GM12878 (cell line): ENCODE measurements around the gene ARHGEF33. TPM values are rescaled to one million over a fixed set of nuclear protein-coding genes. Genes with fewer than 3 reads are reported as not detected.

Experiments used
- BCL3 ChIP-seq: IDR thresholded peaks from 2 replicates; pipeline ENCODE4 v1.6.1; 2011; ENCODE audit warnings: borderline replicate concordance, low read depth, mild to moderate bottlenecking, moderate library complexity, low read length; ENCODE audit not compliant: insufficient read depth, poor library complexity, severe bottlenecking
- HDAC6 ChIP-seq: fragments of 200-600 bp; sonication (generic); IDR thresholded peaks from one replicate; pipeline ENCODE4 v1.8.0; 2017; ENCODE audit warnings: antibody characterized with exemption; ENCODE audit not compliant: unreplicated experiment
- LARP7 ChIP-seq: fragments of 450-650 bp; IDR thresholded peaks from 2 replicates; pipeline ENCODE4 v1.6.1; 2017; ENCODE audit warnings: mild to moderate bottlenecking
- MTA3 ChIP-seq: IDR thresholded peaks from 2 replicates; pipeline ENCODE4 v1.6.1; 2012; ENCODE audit warnings: low read length, inconsistent platforms, borderline replicate concordance
- NRF1 ChIP-seq: conservative IDR thresholded peaks from 2 replicates; pipeline ENCODE4 v1.6.1; 2011; ENCODE audit warnings: mild to moderate bottlenecking, low read depth, low read length, improper control_type of control experiment
- POLR2AphosphoS5 ChIP-seq: IDR thresholded peaks from 2 replicates; pipeline ENCODE4 v1.6.1; 2011; ENCODE audit warnings: mild to moderate bottlenecking, low read length, inconsistent platforms
- RAD21 ChIP-seq: IDR thresholded peaks from 2 replicates; pipeline ENCODE4 v1.6.1; 2011; ENCODE audit warnings: mild to moderate bottlenecking, low read depth, low read length, moderate library complexity; ENCODE audit not compliant: insufficient read depth
- RB1 ChIP-seq: fragments of 450-650 bp; formaldehyde crosslinking; IDR thresholded peaks from 2 replicates; pipeline ENCODE4 v1.6.1; 2017; ENCODE audit warnings: mild to moderate bottlenecking, borderline replicate concordance
- REST ChIP-seq: IDR thresholded peaks from 2 replicates; pipeline ENCODE4 v1.6.1; 2012; ENCODE audit warnings: mild to moderate bottlenecking, low read depth, low read length
- SKIL ChIP-seq: fragments of 450-650 bp; IDR thresholded peaks from 2 replicates; pipeline ENCODE4 v1.6.1; 2017; ENCODE audit warnings: mild to moderate bottlenecking, low read depth, inconsistent platforms; ENCODE audit not compliant: poor library complexity, severe bottlenecking
- SMAD5 ChIP-seq: IDR thresholded peaks from 2 replicates; pipeline ENCODE4 v1.6.1; 2016; ENCODE audit warnings: antibody characterized with exemption, low read depth
- SRF ChIP-seq, 2 experiments: IDR thresholded peaks; 2 replicates each; pipeline ENCODE4 v1.6.1; 2011; ENCODE audit warnings: low read depth in 2 of 2, low read length in 2 of 2, mild to moderate bottlenecking in 1 of 2, moderate library complexity in 1 of 2
- TBL1XR1 ChIP-seq: IDR thresholded peaks from 2 replicates; pipeline ENCODE4 v1.6.1; 2012; ENCODE audit warnings: low read depth, low read length, improper control_type of control experiment
- YY1 ChIP-seq: IDR thresholded peaks from 2 replicates; pipeline ENCODE4 v1.6.1; 2011; ENCODE audit warnings: low read depth, mild to moderate bottlenecking, low read length
- ZNF384 ChIP-seq: IDR thresholded peaks from 2 replicates; pipeline ENCODE4 v1.6.1; 2012; ENCODE audit warnings: low read depth, mild to moderate bottlenecking, low read length, improper control_type of control experiment, borderline replicate concordance
- polyA plus RNA-seq, 11 experiments: library from polyadenylated mRNA; depleted of rRNA in 4 of 11; unstranded in 6 of 11; stranded (reverse) in 5 of 11; fragments of >200 nt; fragmentation: Nextera tagmentation in 4 of 11; fragmentation: Illumina TruSeq in 1 of 11; extraction: Ambion mirVana in 4 of 11; extraction: Trizol in 1 of 11; gene quantifications; 1 replicate in 1 of 11; 2 replicates in 10 of 11; pipeline versions ENCODE4 v1.2.1 to v1.2.3, GENCODE V29; 2011 to 2016; ENCODE audit warnings: inconsistent platforms in 2 of 11, missing spikeins in 2 of 11, low read depth in 1 of 11
- total RNA-seq, 4 experiments: library from RNA; depleted of rRNA in 3 of 4; stranded (reverse); fragments of >200 nt in 3 of 4; fragmentation: Illumina TruSeq in 1 of 4; extraction: Trizol in 1 of 4; gene quantifications; 2 replicates each; pipeline versions ENCODE4 v1.2.1 to v1.2.3, GENCODE V29; 2013 to 2021
- TF ChIP-seq, protein P1 (sequence below): fragments of 450-650 bp; formaldehyde crosslinking; IDR thresholded peaks from 2 replicates; pipeline ENCODE4 v1.4.0; 2022; ENCODE audit warnings: mild to moderate bottlenecking, moderate library complexity

ARHGEF33 gene
- total and polyA plus RNA-seq, 10 of the 15 experiments (the other 5 are each of a cell fraction or from before 2014, with no cell fraction given), result 0.01 to 0.08 (median 0.05) TPM; not detected in 4

DNA sequence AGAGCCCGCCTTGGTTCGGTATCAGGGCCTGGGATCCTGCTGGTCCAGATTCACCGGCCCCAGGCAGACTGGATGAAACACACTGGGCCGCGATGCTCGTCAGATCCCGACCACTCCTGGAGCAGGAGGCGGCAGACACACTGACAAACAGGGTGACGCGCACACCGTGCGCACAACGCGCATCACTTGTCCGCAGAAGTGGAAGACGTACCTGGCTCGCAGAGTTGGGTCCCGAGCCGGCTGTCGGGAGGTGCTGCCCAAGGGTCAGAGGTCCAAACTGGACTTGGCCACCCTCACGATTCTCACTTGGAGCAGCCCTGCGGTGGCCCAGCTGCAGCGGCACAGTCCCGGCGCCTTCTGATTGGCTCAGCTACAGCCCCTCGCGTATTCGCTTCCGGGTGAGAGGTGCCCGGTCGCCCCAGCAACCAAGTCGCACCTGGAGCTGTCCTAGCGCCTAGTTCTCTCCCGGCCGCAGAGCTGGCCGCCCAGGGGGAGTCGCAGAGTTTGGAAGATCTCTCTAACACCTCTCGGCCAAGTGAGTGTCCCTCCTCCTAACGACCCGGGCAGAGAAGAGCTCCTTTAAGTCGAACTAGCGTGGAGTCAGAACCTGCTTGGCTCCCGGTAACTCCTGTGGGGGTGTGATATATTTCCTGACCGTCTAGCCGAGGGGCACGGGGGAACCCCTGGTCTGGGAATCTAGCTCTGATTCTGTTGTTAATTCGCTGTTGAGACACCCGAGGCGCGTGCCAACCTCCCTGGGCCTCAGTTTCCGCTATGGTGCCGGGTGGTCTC is 13.9 kb upstream of the ARHGEF33 start, which contains the start of the genes DHX57 and MORN2 (continued):
- no peak for TF ChIP-seq SKIL
- 0 out of 4 replicates have a peak, but pooled peaks of 1 of the 2 experiments have one; percentile 5 for TF ChIP-seq SRF (IDR thresholded peaks at IDR 0.05; ENCODE audit: low read depth in 2 of 2, low read length in 2 of 2)
- no peak for TF ChIP-seq BCL3
- TF ChIP-seq HDAC6, result no peak
- TF ChIP-seq YY1, result 0 out of 2 replicates have a peak, but pooled peaks have one; percentile 3
- TF ChIP-seq REST, result peak; percentile 57; the same call in 1 of the 2 replicates
- no peak for TF ChIP-seq RAD21
- peak; percentile 71; the same call in 1 of the 2 replicates for TF ChIP-seq TBL1XR1
- 0 out of 2 replicates have a peak, but pooled peaks have one; percentile 57 for TF ChIP-seq RB1
- TF ChIP-seq ZNF384, result no peak
- TF ChIP-seq MTA3, result no peak
- peak; percentile 67; the same call in 1 of the 2 replicates for TF ChIP-seq LARP7
- 0 out of 2 replicates have a peak, but pooled peaks have one; percentile 40 for TF ChIP-seq POLR2AphosphoS5
- TF ChIP-seq, protein P1, sequence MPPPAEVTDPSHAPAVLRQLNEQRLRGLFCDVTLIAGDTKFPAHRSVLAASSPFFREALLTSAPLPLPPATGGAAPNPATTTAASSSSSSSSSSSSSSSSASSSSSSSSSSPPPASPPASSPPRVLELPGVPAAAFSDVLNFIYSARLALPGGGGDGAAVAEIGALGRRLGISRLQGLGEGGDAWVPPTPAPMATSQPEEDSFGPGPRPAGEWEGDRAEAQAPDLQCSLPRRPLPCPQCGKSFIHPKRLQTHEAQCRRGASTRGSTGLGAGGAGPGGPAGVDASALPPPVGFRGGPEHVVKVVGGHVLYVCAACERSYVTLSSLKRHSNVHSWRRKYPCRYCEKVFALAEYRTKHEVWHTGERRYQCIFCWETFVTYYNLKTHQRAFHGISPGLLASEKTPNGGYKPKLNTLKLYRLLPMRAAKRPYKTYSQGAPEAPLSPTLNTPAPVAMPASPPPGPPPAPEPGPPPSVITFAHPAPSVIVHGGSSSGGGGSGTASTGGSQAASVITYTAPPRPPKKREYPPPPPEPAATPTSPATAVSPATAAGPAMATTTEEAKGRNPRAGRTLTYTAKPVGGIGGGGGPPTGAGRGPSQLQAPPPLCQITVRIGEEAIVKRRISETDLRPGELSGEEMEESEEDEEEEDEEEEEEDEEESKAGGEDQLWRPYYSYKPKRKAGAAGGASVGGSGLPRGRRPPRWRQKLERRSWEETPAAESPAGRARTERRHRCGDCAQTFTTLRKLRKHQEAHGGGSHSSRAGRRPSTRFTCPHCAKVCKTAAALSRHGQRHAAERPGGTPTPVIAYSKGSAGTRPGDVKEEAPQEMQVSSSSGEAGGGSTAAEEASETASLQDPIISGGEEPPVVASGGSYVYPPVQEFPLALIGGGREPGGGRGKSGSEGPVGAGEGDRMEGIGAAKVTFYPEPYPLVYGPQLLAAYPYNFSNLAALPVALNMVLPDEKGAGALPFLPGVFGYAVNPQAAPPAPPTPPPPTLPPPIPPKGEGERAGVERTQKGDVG (CRISPR knock-in tag), result no peak
- TF ChIP-seq SMAD5, result peak; percentile 31; the same call in 1 of the 2 replicates
- no peak for TF ChIP-seq NRF1
